HEK293 (cell line): Measurements from ENCODE around the gene SLC25A22.
A peak's percentile ranks its signal among the peaks of the same experiment; 100 is the strongest.

Experiments used
- GLIS2 ChIP-seq: fragments of 450-650 bp; formaldehyde crosslinking; IDR thresholded peaks from 2 replicates; pipeline ENCODE4 v1.5.1; 2016; ENCODE audit warnings: missing biosample characterization, missing genetic modification characterization
- KLF1 ChIP-seq: fragments of 450-650 bp; formaldehyde crosslinking; IDR thresholded peaks from 2 replicates; pipeline ENCODE4 v1.5.1; 2016; ENCODE audit warnings: missing biosample characterization, missing genetic modification characterization
- KLF7 ChIP-seq: fragments of 450-650 bp; formaldehyde crosslinking; IDR thresholded peaks from 2 replicates; pipeline ENCODE4 v1.5.1; 2016; ENCODE audit warnings: missing biosample characterization, missing genetic modification characterization, borderline replicate concordance
- KLF9 ChIP-seq: fragments of 450-650 bp; formaldehyde crosslinking; IDR thresholded peaks from 2 replicates; pipeline ENCODE4 v1.5.1; 2016; ENCODE audit warnings: missing biosample characterization, missing genetic modification characterization, low read depth
- MZF1 ChIP-seq: fragments of 450-650 bp; formaldehyde crosslinking; IDR thresholded peaks from 2 replicates; pipeline ENCODE4 v1.5.1; 2017; ENCODE audit warnings: missing biosample characterization, missing genetic modification characterization, borderline replicate concordance
- SALL2 ChIP-seq: fragments of 450-650 bp; formaldehyde crosslinking; IDR thresholded peaks from 2 replicates; pipeline ENCODE4 v1.5.0; 2017; ENCODE audit warnings: missing biosample characterization, mild to moderate bottlenecking, missing genetic modification characterization, borderline replicate concordance
- ZBTB21 ChIP-seq: fragments of 450-650 bp; formaldehyde crosslinking; IDR thresholded peaks from 2 replicates; pipeline ENCODE4 v1.5.1; 2017; ENCODE audit warnings: missing biosample characterization, missing genetic modification characterization
- ZFP69B ChIP-seq: fragments of 450-650 bp; formaldehyde crosslinking; IDR thresholded peaks from 2 replicates; pipeline ENCODE4 v1.5.1; 2016; ENCODE audit warnings: missing biosample characterization, missing genetic modification characterization
- ZNF157 ChIP-seq: fragments of 450-650 bp; formaldehyde crosslinking; IDR thresholded peaks from 2 replicates; pipeline ENCODE4 v1.5.1; 2016; ENCODE audit warnings: missing biosample characterization, missing genetic modification characterization
- ZNF184 ChIP-seq: fragments of 450-650 bp; IDR thresholded peaks from 2 replicates; pipeline ENCODE4 v1.5.1; 2018; ENCODE audit warnings: missing biosample characterization, mild to moderate bottlenecking, missing genetic modification characterization
- ZNF19 ChIP-seq: fragments of 450-650 bp; formaldehyde crosslinking; IDR thresholded peaks from 2 replicates; pipeline ENCODE4; 2016; ENCODE audit warnings: missing biosample characterization, missing genetic modification characterization, low read depth
- ZNF23 ChIP-seq: fragments of 450-650 bp; formaldehyde crosslinking; IDR thresholded peaks from 2 replicates; pipeline ENCODE4 v1.5.1; 2016; ENCODE audit warnings: missing biosample characterization, missing genetic modification characterization, borderline replicate concordance
- ZNF239 ChIP-seq: fragments of 450-650 bp; formaldehyde crosslinking; IDR thresholded peaks from 2 replicates; pipeline ENCODE4 v1.5.1; 2016; ENCODE audit warnings: missing biosample characterization, missing genetic modification characterization
- ZNF24 ChIP-seq: fragments of 450-650 bp; formaldehyde crosslinking; IDR thresholded peaks from 2 replicates; pipeline ENCODE4 v1.5.1; 2016; ENCODE audit warnings: missing biosample characterization, missing genetic modification characterization
- ZNF366 ChIP-seq: fragments of 450-650 bp; formaldehyde crosslinking; conservative IDR thresholded peaks from 2 replicates; pipeline ENCODE4 v1.5.1; 2016; ENCODE audit warnings: missing biosample characterization, missing genetic modification characterization
- ZNF37A ChIP-seq: fragments of 450-650 bp; IDR thresholded peaks from 2 replicates; pipeline ENCODE4 v1.5.1; 2018; ENCODE audit warnings: missing biosample characterization, missing genetic modification characterization
- ZNF426 ChIP-seq: fragments of 450-650 bp; formaldehyde crosslinking; IDR thresholded peaks from 2 replicates; pipeline ENCODE4 v1.5.1; 2017; ENCODE audit warnings: missing biosample characterization, missing genetic modification characterization, mild to moderate bottlenecking, inconsistent platforms, moderate library complexity
- ZNF513 ChIP-seq: fragments of 450-650 bp; IDR thresholded peaks from 2 replicates; pipeline ENCODE4 v1.5.1; 2018; ENCODE audit warnings: missing biosample characterization, missing genetic modification characterization
- ZNF529 ChIP-seq: fragments of 450-650 bp; formaldehyde crosslinking; IDR thresholded peaks from 2 replicates; pipeline ENCODE4 v1.5.1; 2017; ENCODE audit warnings: missing genetic modification characterization, missing biosample characterization; ENCODE audit not compliant: insufficient replicate concordance
- ZNF558 ChIP-seq: fragments of 450-650 bp; formaldehyde crosslinking; IDR thresholded peaks from 2 replicates; pipeline ENCODE4 v1.5.1; 2016; ENCODE audit warnings: missing biosample characterization, missing genetic modification characterization
- ZNF585B ChIP-seq: fragments of 450-650 bp; formaldehyde crosslinking; IDR thresholded peaks from 2 replicates; pipeline ENCODE4 v1.5.1; 2016; ENCODE audit warnings: missing biosample characterization, missing genetic modification characterization
- ZNF596 ChIP-seq: fragments of 450-650 bp; IDR thresholded peaks from 2 replicates; pipeline ENCODE4 v1.5.0; 2018; ENCODE audit warnings: missing biosample characterization, mild to moderate bottlenecking, missing genetic modification characterization, moderate library complexity
- ZNF626 ChIP-seq: fragments of 450-650 bp; sonication (Bioruptor Pico); formaldehyde crosslinking; IDR thresholded peaks from 2 replicates; pipeline ENCODE4 v1.5.1; 2018; ENCODE audit warnings: missing biosample characterization, missing genetic modification characterization, inconsistent platforms
- ZNF629 ChIP-seq: fragments of 450-650 bp; formaldehyde crosslinking; IDR thresholded peaks from 2 replicates; pipeline ENCODE4 v1.5.1; 2017; ENCODE audit warnings: missing biosample characterization, missing genetic modification characterization
- ZNF660 ChIP-seq: fragments of 450-650 bp; IDR thresholded peaks from 2 replicates; pipeline ENCODE4 v1.5.1; 2018; ENCODE audit warnings: missing biosample characterization, mild to moderate bottlenecking, missing genetic modification characterization
- ZNF670 ChIP-seq: fragments of 450-650 bp; formaldehyde crosslinking; IDR thresholded peaks from 2 replicates; pipeline ENCODE4 v1.5.1; 2016; ENCODE audit warnings: missing biosample characterization, missing genetic modification characterization, low read depth
- ZNF747 ChIP-seq: fragments of 450-650 bp; formaldehyde crosslinking; IDR thresholded peaks from 2 replicates; pipeline ENCODE4 v1.5.1; 2016; ENCODE audit warnings: missing biosample characterization, missing genetic modification characterization
- ZSCAN18 ChIP-seq: fragments of 450-650 bp; formaldehyde crosslinking; IDR thresholded peaks from 2 replicates; pipeline ENCODE4 v1.5.1; 2016; ENCODE audit warnings: missing biosample characterization, missing genetic modification characterization
- TF ChIP-seq, protein P1 (sequence below): sonication (generic); formaldehyde crosslinking; IDR thresholded peaks from 2 replicates; pipeline ENCODE4 v1.8.1; 2022; ENCODE audit warnings: mild to moderate bottlenecking, moderate library complexity, missing genetic modification reagents
- TF ChIP-seq, protein P2 (sequence below): fragments of 450-650 bp; formaldehyde crosslinking; IDR thresholded peaks from 2 replicates; pipeline ENCODE4 v1.5.1; 2016; ENCODE audit warnings: missing biosample characterization, missing genetic modification characterization
- TF ChIP-seq, protein P3 (sequence below): fragments of 450-650 bp; formaldehyde crosslinking; conservative IDR thresholded peaks from 2 replicates; pipeline ENCODE4 v1.5.1; 2016; ENCODE audit warnings: low read depth, missing biosample characterization, missing genetic modification characterization

The SLC25A22 gene

DNA sequence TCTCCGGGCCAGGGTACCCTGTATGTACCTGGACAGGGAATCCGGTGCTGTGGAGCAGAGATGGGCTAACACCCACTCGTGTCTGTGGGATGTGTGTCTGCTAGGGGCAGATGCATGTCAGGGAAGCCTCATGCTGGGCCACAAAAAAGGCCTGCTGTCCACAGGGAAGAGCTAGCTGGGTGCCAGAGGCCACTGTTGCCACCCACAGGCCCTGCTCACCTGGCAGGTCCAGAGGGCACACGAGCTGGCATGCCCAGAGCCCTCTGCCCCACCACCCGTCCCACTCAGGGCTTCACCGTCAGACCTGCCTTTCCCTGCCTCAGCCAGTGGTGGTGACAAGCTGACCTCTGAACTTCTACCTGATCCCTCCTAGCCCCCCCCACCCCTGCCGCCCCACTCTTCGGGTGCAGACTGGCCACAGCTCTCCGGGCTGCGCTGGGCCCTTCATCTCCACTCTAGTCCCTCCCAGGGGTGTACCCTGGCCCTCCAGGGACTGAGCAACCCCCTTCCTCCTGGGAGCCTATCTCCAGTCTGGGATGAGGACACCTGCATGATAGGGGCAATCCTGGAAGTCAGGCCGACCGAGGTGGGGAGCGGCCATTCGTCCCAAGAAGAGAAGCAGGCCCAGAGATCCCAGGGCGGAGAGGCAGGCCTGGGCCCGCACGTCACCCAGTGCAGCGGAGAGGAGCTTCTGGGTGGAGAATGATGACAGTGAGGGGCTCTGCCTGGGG, 1.4 kb downstream of the SLC25A22 start (continued):
- no peak for TF ChIP-seq ZNF513
- TF ChIP-seq KLF9 (tag by site-specific recombination), result no peak
- TF ChIP-seq KLF7 (tag by site-specific recombination), result no peak
- TF ChIP-seq ZNF184 (tag by site-specific recombination), result no peak
- TF ChIP-seq ZNF37A (tag by site-specific recombination), result no peak
- no peak for TF ChIP-seq KLF1 (tag by site-specific recombination)
- TF ChIP-seq ZNF747, result no peak
- TF ChIP-seq ZNF426 (tag by site-specific recombination), result no peak
- TF ChIP-seq ZBTB21, result no peak
- no peak for TF ChIP-seq ZNF24 (tag by site-specific recombination)
- TF ChIP-seq ZSCAN18 (tag by site-specific recombination), result no peak
- TF ChIP-seq ZNF585B (tag by site-specific recombination), result no peak
- no peak for TF ChIP-seq ZNF157 (tag by site-specific recombination)
- TF ChIP-seq SALL2, result no peak
- no peak for TF ChIP-seq ZNF626
- no peak for TF ChIP-seq ZNF670 (tag by site-specific recombination)
- no peak for TF ChIP-seq MZF1 (tag by site-specific recombination)
- no peak for TF ChIP-seq ZNF596 (tag by site-specific recombination)
- TF ChIP-seq, protein P1, sequence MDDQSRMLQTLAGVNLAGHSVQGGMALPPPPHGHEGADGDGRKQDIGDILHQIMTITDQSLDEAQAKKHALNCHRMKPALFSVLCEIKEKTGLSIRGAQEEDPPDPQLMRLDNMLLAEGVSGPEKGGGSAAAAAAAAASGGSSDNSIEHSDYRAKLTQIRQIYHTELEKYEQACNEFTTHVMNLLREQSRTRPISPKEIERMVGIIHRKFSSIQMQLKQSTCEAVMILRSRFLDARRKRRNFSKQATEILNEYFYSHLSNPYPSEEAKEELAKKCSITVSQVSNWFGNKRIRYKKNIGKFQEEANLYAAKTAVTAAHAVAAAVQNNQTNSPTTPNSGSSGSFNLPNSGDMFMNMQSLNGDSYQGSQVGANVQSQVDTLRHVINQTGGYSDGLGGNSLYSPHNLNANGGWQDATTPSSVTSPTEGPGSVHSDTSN (CRISPR knock-in tag), result no peak
- TF ChIP-seq ZNF629 (tag by site-specific recombination), result 0 out of 2 replicates have a peak, but pooled peaks have one; percentile 48
- no peak for TF ChIP-seq ZNF19 (tag by site-specific recombination)
- TF ChIP-seq ZFP69B (tag by site-specific recombination), result no peak
- TF ChIP-seq ZNF529 (tag by site-specific recombination), result no peak
- TF ChIP-seq ZNF660 (tag by site-specific recombination), result 0 out of 2 replicates have a peak, but pooled peaks have one; percentile 34
- no peak for TF ChIP-seq GLIS2 (tag by site-specific recombination)
- TF ChIP-seq ZNF239 (tag by site-specific recombination), result no peak
- no peak for TF ChIP-seq ZNF23 (tag by site-specific recombination)
- TF ChIP-seq ZNF366, result no peak
- TF ChIP-seq ZNF558 (tag by site-specific recombination), result no peak
- TF ChIP-seq, protein P2, sequence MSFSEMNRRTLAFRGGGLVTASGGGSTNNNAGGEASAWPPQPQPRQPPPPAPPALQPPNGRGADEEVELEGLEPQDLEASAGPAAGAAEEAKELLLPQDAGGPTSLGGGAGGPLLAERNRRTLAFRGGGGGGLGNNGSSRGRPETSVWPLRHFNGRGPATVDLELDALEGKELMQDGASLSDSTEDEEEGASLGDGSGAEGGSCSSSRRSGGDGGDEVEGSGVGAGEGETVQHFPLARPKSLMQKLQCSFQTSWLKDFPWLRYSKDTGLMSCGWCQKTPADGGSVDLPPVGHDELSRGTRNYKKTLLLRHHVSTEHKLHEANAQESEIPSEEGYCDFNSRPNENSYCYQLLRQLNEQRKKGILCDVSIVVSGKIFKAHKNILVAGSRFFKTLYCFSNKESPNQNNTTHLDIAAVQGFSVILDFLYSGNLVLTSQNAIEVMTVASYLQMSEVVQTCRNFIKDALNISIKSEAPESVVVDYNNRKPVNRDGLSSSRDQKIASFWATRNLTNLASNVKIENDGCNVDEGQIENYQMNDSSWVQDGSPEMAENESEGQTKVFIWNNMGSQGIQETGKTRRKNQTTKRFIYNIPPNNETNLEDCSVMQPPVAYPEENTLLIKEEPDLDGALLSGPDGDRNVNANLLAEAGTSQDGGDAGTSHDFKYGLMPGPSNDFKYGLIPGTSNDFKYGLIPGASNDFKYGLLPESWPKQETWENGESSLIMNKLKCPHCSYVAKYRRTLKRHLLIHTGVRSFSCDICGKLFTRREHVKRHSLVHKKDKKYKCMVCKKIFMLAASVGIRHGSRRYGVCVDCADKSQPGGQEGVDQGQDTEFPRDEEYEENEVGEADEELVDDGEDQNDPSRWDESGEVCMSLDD, result no peak
- TF ChIP-seq, protein P3, sequence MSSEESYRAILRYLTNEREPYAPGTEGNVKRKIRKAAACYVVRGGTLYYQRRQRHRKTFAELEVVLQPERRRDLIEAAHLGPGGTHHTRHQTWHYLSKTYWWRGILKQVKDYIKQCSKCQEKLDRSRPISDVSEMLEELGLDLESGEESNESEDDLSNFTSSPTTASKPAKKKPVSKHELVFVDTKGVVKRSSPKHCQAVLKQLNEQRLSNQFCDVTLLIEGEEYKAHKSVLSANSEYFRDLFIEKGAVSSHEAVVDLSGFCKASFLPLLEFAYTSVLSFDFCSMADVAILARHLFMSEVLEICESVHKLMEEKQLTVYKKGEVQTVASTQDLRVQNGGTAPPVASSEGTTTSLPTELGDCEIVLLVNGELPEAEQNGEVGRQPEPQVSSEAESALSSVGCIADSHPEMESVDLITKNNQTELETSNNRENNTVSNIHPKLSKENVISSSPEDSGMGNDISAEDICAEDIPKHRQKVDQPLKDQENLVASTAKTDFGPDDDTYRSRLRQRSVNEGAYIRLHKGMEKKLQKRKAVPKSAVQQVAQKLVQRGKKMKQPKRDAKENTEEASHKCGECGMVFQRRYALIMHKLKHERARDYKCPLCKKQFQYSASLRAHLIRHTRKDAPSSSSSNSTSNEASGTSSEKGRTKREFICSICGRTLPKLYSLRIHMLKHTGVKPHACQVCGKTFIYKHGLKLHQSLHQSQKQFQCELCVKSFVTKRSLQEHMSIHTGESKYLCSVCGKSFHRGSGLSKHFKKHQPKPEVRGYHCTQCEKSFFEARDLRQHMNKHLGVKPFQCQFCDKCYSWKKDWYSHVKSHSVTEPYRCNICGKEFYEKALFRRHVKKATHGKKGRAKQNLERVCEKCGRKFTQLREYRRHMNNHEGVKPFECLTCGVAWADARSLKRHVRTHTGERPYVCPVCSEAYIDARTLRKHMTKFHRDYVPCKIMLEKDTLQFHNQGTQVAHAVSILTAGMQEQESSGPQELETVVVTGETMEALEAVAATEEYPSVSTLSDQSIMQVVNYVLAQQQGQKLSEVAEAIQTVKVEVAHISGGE (tag by site-specific recombination), result no peak
